OCI-LY1 (cell line): Measurements from ENCODE around the gene AARSD1.

Experiments used
- EZH2 ChIP-seq: fragments of 200-600 bp; sonication (generic), shearing (Covaris generic); IDR thresholded peaks from 2 replicates; pipeline ENCODE4 v1.8.0; 2017; ENCODE audit warnings: borderline replicate concordance, mixed run types, mild to moderate bottlenecking, antibody characterized with exemption, low read length, moderate library complexity, mixed read lengths
- TF ChIP-seq, protein P1 (sequence below): fragments of 200-600 bp; sonication (generic), shearing (Covaris generic); IDR thresholded peaks from 2 replicates; pipeline ENCODE4 v1.5.1; 2017; ENCODE audit warnings: mild to moderate bottlenecking, antibody characterized with exemption, low read length, moderate library complexity, mixed read lengths

DNA sequence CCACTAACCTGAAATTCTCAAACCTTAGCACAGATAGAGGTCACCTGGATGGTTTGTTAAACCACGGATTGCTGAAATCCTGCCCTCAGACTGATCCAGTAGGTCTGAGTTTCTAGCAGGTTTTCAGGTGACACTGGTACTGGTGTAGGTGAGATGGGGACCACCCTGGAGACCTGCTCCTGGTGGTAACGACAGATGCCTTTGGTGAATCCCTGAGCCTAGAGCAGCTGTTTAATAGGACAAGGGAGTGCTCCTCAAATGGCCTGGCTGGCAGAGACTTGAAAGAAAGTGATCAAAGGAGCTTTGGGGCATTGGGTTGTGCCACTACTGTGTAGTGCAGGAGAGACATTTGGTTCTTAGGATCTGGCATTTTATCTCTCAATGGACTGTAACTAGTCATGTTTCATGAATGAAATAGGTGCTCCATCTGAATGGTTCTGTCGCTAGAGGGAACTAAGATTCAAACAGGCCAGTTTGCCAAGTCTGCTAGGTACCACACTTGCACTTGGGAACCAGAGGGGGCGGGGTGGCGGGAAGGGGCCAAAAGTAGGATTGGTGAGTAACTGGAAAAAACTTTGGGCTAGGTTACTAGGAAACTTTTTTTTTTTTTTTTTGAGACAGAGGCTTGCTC is 39.4 kb upstream of the AARSD1 start:
- TF ChIP-seq, protein P1, sequence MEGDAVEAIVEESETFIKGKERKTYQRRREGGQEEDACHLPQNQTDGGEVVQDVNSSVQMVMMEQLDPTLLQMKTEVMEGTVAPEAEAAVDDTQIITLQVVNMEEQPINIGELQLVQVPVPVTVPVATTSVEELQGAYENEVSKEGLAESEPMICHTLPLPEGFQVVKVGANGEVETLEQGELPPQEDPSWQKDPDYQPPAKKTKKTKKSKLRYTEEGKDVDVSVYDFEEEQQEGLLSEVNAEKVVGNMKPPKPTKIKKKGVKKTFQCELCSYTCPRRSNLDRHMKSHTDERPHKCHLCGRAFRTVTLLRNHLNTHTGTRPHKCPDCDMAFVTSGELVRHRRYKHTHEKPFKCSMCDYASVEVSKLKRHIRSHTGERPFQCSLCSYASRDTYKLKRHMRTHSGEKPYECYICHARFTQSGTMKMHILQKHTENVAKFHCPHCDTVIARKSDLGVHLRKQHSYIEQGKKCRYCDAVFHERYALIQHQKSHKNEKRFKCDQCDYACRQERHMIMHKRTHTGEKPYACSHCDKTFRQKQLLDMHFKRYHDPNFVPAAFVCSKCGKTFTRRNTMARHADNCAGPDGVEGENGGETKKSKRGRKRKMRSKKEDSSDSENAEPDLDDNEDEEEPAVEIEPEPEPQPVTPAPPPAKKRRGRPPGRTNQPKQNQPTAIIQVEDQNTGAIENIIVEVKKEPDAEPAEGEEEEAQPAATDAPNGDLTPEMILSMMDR = no peak
- TF ChIP-seq EZH2 = no peak
